Stimulated activated CD8-positive, alpha-beta memory T cell treated with anti-CD3 and anti-CD28 coated beads, Interleukin-2, amount 100 ng/mL, for 1 hour (primary cell): ENCODE data around the gene ALKBH4.
"Not testable (repeated sequence)": the region's sequence is repeated elsewhere in the genome, so short reads cannot be mapped to it uniquely, and the experiment has no call there.

ENCODE experiments used
- DNase-seq, 2 donors: peaks; one replicate each; pipeline ENCODE4 v3.0.0-alpha.2; 2020; ENCODE audit warnings: low read depth in 2 of 2

ALKBH4 gene

DNA sequence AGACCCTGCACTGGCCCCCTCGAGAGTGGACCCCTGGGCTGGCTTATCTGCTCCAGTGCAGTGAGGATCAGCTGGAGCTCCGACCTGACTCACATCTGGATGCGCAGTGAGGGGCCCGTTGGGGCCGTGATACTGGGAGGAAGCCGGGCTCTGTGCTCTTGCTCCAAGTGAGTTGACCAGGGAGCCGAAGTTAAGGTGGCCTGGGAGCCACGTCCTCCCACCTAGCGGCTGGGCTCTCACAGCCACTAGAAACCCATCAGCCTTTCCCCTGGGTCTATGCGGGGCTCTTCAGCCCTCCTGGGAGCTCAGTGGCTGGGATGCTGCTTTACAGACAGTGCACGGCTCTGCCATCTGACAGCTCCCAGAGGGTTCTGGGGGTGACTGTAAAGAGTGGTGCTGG, 9.1 kb downstream of the ALKBH4 start:
- DNase-seq = no peak

DNA sequence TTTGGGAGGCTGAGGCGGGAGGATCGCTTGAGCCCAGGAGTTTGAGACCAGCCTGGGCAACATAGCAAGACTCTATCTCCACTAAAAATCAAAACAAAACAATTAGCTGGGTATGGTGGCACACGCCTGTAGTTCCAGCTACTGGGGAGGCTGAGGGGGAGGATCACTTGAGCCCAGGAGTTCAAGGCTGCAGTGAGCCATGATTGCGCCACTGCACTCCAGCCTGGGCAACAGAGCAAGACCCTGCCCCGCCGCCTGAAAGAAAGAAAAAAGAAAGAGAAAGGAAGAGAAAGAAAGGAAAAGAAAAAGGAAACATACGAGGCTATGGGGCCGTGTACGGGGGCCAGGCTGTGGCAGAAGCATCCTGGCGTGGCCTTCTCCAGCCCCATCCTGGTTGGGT, 9.7 kb downstream of the ALKBH4 start:
- DNase-seq = not testable (repeated sequence)

DNA sequence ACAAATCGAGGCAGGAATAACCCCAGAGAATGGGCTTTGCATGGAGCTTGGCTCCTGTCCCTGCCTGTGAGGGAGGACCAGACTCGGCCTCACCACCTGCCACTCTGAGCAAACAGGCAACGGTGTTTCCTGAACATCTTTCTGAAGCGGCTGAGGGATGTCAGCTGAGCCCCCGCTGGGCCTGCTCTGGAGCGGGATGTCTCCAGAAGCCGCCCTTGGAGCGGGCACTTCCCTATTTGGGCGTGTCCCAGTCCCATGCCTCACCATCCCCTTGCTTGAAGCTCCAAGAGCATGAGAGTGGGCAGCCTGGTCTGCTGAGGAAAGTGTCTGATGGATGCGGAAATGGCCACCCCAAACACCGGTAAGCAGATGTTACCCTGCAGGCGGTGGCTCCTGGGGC, 10.2 kb downstream of the ALKBH4 start:
- no peak for DNase-seq

DNA sequence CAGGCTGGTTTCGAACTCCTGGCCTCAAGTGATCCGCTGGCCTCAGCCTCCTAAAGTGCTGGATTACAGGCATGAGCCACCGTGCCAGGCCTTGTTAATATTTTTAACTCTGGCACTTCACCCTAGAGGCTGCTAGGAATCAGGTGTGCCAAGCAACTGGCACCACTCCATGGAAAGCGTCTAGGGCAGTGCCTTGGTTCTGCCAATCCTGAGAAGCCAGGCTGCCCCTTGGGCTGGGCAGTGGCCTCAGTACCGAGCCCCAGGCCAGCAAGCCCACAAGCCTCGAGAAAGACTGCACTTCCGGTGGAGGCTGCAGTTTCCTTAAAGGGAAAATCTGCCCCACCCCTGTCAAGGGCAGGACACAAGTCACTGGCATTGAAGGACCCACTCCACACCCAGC, 11.3 kb downstream of the ALKBH4 start:
- DNase-seq = no peak

DNA sequence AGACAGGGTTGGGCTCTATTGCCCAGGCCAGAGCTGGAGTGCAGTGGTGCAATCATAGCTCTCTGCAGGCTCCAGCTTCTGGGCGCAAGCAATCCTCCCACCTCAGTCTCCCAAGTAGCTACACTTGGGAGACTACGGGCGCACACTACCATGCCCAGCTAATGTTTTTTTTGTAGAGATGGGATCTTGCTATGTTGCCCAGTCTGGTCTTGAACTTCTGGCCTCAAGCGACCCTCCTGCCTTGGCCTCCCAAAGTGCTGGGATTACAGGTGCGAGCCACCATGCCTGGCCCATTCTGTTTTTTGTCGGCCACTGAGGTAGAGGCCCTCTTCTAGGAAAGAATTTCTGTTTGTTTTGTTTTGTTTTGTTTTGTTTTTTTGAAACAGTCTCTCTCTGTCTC, 12.2 kb downstream of the ALKBH4 start:
- no peak for DNase-seq

DNA sequence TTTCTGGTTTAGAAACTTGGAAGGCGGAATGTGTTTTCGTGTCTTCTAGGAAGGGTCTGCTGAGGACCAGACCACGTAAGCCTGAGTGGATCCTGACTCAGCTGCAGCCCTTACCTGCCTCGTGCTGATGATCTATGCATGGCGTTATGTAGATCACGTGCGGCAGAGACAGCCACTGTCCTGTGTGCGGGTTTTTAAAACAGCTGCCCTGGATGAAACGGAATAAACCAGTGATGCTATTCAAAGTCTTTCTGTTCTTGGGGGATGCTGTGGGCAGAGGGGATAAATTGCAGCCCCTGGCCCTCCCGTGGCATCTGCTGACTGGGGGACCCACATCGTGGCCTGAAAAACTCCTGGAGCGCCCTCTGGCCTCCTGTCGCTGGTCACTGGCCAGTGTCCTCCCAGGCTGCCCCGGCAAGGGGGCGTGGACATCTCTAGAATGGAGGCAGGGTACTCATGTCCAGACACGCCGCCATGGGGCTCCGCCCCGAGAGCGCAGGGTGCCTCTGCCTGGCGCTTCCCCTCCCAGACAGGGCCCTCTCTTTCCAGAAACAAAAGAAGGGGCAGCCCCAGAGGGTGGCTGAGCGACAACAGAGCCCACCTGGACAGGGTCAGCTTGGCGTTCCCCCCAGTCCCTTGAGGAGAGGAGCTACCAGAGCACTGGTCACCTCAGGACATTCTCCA, 13.2 kb downstream of the ALKBH4 start:
- DNase-seq = no peak

DNA sequence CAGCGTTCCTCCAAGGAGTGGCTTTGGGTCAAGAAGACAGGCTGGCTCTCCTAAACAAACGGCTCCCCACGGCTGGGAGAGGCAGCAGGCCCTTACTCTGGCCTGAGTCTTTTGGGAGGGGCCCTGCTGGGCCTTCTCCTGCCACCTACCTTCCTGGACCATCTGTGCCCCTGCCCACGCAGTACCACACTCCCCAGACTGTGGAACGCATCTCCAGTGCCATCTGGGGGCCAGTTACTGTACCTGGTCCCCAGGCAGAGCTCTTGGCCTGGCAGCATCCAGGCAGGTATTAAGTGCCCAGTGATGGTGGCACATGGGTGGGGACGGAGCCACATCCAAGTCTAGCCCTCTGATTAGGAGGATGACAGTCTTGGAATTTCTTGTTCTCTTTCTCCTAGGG, 14.4 kb downstream of the ALKBH4 start:
- peak in 1 of 2 donors; percentile 19 for DNase-seq

DNA sequence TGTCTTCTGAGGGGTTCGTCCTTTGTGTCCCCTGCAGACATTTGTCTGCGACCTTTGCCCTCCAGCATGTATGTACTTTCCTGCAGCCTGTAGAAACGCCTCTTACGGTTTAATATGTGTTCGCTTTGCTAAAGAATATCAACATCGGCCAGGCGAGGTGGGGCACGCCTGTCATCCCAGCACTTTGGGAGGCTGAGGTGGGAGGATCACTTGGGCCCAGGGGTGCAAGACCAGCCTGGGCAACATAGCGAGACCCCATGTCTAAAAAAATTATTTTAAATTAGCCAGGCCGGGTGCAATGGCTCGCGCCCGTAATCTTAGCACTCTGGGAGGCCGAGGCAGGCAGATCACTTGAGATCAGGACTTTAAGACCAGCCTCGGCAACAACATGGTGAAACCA, 15.5 kb downstream of the ALKBH4 start:
- no peak for DNase-seq

DNA sequence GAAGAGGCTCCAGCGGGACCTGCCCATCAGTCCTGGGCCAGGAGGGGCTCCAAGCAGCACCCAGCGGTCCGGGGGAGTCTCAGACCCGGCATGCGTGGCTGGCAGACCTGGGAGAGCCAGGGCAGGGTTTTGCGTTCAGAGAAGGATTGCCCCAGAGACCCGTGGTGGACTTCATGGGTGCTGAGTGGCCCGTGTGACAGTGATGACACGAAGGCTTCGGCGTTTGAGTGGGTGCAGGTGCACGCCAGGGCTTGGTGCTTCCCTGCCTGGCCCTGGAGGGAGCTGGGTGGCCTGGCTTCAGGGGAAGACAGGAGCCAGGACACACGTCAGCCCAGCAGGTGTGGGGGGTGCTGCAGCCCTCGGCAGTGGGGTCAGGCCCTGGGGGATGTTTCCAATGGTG, 17.4 kb downstream of the ALKBH4 start:
- DNase-seq = no peak

DNA sequence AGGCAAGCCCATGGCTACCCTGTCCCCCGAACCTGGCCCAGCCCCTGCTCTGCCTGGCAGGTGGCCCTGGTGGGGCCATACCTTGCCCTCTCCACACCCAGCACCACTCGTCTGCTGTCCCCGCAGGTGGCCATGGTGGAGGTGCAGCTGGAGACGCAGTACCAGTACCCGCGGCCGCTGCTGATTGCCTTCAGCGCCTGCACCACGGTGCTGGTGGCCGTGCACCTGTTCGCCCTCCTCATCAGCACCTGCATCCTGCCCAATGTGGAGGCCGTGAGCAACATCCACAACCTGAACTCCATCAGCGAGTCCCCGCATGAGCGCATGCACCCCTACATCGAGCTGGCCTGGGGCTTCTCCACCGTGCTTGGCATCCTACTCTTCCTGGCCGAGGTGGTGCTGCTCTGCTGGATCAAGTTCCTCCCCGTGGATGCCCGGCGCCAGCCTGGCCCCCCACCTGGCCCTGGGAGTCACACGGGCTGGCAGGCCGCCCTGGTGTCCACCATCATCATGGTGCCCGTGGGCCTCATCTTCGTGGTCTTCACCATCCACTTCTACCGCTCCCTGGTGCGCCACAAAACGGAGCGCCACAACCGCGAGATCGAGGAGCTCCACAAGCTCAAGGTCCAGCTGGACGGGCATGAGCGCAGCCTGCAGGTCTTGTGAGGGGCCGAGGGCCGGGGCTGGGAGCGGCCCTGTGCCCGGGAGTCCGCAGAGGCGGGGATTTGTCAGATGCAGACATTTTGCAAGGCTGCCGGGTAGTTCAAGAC, 18.1 kb downstream of the ALKBH4 start:
- no peak for DNase-seq

DNA sequence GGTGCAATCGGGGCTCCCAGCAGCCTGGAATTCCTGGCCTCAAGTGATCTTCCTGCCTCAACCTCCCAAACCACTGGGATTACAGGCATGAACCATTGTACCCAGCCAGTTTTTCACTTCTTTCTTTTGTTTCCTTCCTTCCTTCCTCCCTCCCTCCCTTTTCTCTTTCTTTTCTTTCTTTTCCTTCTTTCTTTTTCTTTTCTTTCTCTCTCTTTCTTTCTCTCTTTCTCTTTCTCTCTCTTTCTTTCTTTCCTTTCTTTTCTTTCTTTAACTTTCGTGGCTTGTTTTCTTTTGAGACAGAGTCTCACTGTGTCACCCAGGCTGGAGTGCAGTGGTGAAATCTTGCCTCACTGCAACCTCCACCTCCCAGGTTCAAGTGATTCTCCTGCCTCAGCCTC, 19.0 kb downstream of the ALKBH4 start:
- no peak for DNase-seq

DNA sequence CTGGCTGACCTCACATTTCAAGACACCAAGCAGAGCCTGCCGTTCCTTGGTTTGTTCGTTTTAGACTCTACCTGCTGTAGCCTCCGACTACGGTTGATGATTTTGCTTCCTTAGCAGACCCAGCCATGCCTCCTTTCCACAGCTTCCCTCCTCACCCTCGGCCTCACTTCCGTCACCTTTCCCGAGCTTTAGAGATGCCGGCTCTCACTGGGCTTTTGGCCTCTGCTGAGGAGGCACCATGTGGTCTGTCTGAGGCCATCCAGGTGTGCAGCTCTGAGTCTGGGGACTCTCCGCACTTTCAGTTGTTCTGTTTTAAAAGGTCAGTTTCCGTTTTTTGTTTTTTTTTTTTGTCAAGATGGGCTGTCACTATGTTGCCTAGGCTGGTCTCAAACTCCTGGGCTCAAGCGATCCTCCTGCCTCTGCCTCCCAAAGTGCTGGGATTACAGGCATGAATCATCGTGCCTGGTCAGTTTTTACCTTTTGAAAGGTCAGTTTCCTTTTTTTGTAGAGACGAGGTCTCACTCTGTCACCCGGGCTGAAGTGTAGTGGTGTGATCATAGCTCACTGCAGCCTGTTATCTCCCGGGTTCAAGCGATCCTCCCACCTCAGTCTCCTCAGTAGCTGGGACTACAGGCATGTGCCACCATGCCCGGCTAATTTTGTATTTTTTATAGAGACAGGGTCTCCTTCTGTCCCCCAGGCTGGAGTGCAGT, 19.5 kb downstream of the ALKBH4 start:
- no peak for DNase-seq

DNA sequence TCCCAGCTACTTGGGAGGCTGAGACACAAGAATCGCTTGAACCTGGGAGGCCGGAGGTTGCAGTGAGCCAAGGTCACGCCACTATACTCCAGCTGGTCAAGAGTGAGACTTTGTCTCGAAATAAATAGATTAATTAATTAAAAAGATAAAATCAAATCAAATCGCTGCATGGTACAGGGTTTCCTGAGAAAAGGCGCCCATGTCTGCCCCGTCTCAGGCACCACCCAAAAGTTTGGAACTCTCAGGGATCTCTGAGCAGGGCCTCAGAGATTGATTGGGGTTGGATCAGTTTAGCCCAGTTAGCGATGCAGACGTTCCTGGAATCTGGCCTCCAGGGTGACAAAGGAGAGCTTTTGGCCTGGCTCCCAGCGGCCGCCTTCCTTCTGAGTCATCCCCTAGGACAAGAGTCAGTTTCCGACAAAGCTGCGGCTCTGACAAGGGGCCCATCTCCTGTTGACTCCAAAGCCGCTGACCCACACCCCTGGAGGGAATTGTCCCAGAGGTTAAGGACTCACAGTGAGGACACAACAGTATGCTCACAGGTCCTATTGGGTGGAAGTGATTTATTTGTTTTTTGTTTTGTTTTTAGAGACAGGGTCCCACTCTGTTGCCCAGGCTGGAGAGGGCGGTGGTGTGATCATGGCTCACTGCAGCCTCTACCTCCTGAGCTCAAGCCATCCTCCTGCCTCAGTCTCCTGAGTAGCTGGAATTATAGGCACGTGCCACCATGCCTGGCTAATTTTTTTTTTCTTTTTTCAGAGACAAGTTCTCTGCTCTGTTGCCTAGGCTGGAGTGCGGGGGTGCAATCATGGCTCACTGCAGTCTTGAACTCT, 24.5 kb downstream of the ALKBH4 start:
- DNase-seq = no peak

DNA sequence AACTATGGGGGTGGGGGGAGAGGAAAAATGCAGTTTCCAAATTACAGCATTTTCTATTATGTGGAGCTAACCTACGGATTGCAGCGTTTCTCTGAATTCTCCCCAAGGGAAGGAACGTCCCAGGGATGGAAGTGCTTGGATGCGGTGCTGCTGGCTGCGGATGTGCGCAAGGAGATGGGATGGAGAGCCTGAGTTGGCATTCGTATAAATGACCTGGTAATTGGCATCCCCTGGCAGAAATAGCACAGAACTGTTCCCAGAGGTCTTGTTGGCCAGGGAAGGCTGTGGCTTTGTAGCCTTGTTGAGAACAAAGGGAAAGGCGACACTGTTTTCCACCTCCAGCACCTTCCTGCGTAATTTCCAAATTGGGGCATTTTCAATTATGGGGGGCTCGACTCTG, 28.5 kb downstream of the ALKBH4 start:
- DNase-seq = no peak

DNA sequence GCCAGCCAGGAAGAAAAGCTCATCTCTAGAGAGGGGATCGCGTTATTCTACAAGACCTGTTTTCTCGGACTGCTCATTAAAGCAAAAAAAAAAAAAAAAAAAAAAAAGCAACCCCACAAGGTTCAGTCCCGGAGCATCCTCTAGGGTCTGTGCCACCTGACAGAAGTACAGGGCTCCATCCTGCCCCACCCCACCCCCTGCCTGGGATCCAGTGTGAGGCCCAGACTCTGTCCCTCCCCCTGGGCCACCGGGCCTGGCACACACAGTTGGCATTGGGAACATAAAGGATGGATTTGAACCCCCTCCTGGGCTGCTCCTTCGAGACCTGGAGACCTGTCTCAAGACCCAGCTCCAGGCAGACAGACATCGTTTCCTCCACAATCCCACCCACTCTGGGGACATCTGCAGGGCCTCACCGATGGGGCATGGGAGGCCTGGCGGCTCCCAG, 30.6 kb downstream of the ALKBH4 start:
- no peak for DNase-seq

DNA sequence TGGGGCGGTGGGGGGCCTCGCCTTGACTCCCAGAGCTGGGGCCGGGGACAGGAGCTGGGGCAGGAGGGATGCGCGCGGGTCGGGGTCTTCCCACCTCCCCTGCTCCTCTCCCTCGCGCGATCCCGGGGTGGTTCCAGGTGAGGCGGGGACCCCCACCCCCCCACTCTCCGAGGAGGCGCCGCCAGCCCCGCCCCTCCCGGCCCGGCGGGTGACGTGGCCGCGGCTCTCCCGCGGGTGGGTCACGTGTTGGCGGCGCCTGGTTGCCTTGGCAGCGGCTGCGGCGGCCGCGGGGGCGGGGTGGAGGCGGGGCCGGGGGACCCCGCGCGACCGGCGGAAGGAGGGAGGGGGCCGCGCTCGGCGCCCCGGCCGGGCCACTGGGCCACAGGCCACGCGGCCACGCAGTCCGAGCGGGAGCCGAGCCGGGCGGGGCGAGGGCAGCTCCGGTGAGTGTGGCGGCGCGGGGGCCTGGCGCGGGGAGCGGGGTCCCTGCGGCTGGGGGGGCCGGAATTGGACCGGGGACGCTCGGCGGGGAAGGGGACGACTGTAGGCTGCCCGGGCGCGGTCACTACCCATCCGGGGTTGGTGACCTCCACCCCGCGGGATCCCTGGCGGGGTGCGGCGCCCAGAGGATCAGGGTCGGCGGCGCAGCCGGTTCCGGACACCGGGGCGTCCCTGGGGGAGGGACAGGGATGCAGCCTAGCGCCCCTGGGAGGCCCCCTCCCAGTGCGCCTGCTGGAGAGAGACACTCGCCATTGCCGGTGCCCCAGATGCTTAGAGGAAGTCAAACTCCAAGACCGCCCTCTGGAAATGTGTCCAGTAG, 31.2 kb downstream of the ALKBH4 start, which contains the start of gene ORAI2:
ORAI2 (plus strand) TSS at position 357 of the 820 bp plus-strand sequence. CDS start 5,382 bp downstream, outside the sequence.
- DNase-seq = peak; percentile 82 to 84

DNA sequence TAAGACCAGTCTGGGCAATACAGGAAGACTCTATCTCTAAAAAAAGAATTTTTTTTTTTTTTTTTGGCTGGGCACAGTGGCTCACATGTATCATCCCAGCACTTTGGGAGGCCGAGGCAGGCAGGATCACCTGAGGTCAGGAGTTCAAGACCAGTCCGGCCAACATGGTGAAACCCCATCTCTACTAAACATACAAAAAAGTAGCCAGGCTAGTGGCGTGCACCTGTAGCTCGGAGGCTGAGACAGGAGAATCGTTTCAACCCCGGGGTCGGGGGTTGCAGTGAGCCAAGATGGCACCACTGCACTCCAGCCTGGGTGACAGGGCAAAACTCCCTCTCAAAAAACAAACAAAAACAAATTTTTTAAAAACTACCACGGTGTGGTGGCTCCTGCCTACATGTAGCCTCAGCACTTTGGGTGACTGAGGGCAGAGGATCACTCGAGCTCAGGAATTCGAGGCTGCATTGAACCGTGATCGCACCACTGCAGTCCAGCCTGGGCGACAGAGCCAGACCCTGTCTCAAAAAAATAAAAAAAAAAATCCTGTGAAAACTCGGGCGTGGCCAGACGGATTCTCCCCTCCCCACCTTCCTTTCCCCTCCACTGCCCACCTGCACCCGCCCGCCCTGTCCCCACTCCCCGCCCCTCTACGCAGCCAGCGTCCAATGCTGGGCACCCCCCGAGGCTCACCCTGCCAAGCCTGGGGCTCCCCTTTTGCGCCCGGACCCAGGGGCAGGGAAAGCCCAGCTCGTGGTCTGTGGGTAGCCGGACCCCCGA, 32.0 kb downstream of the ALKBH4 start:
- DNase-seq = no peak

DNA sequence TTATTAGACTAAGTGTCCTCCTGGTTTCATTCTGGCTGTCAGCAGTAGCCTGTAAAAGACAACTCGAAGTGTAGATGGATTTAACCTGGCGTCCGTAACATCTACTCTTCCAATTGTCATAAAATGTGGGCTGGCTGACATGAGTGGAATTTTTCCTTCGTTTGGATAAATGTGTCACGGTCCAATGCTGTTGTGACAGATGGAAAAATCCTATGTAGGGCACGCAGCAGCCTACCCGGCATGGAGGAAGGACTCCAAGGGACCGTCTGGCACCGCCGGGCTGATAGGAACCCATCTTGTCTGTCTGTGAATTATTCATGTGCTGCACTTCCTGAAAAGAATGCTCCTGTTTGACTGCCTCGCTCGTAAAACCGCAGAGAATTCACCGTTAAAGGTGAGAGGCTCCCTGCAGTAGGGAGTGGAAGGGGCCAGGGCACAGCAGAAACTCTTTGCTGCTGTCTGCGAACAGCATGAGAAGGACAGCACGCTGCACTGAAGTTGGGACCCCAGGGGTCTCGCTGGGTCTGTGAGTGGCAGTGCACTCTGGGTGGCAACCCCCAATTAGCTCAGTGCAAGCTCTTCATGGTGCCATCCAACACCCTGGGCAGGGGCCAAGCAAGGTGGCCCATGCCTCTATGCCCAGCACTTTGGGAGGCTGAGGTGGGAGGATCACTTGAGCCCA, 32.9 kb downstream of the ALKBH4 start:
- peak; percentile 24 to 37 for DNase-seq

DNA sequence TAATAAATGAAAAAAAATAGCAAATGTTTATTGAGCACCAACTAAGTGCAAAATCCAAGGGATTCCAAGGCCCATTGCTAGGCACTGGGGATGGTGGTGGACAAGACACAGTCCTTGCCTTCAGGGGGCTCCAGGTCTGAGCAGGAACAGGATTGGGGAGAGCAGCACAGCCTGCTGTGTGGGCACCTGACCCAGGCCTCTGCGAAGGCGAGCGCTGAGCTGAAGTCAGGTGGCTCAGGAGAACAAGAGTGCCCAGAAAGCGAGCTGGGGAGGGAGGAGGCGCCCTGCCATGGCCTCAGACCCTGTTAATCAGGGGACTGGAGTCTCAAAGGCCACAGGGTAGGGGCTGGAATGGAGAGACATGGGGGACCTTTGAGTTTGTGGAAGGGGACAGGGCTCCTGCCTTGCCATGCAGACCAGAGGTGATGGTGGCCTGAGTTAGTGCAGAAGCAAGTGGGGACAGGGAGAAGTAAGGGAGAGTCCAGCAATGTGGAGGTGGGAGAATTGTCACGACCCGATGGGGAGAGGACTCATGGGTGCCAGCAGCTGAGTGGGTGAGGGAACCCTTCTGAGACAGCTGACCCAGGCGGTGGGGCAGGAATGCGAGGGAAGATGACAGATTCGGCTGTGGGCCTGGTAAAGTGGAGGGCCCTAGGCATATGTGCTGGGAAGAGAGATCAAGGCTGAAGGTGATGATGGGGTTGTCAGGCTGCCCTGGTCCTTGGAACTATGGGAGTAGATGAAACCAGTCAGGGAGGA, 35.3 kb downstream of the ALKBH4 start:
- no peak for DNase-seq
